ENCODE measurements around the gene ANK2. TPM values are rescaled to one million over a fixed set of nuclear protein-coding genes. Genes with fewer than 3 reads are reported as not detected.
A peak's percentile ranks its signal among the peaks of the same experiment; 100 is the strongest.

Gene ANK2
- total and polyA plus RNA-seq, 2 of the 13 experiments (the other 11 are each of a cell fraction or from before 2014, with no cell fraction given) = 2.7 to 15.1 TPM

DNA sequence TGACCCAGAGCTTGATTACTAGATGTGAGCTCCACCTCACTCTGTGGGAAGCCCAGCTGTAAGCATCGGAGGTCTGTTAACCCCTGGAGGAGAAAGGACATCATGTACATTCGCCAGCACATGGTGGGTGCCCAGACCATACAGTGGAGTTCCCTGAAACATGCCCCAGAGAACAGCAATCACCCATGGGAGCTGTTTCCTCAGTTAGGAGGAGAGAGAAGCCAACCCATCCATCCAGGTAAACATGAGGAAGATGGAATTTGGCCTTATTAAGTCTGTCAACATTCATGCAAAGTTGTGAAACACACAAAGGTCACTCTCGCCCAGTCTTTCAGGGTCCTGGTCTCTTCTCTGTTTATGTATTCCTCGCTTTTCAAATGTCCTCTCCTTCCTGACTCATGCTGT is 354.7 kb downstream of the ANK2 start (continued):
- TF ChIP-seq FOXK1 (CRISPR knock-in tag; IDR thresholded peaks at IDR 0.05; ENCODE audit: borderline replicate concordance, low read depth) (peak; percentile 87; the same call in 1 of the 2 replicates), NPAS2 (CRISPR knock-in tag; IDR thresholded peaks at IDR 0.05; ENCODE audit: borderline replicate concordance) (no peak), ZSCAN21 (CRISPR knock-in tag; IDR thresholded peaks at IDR 0.05; ENCODE audit: borderline replicate concordance) (no peak), ZC3H13 (CRISPR knock-in tag; IDR thresholded peaks at IDR 0.05) (no peak), HMGA1 (CRISPR knock-in tag; conservative IDR thresholded peaks at IDR 0.05) (no peak), ZNF841 (CRISPR knock-in tag; IDR thresholded peaks at IDR 0.05; ENCODE audit: borderline replicate concordance) (no peak), SALL1 (CRISPR knock-in tag; IDR thresholded peaks at IDR 0.05) (peak; percentile 96), ZNF772 (CRISPR knock-in tag; IDR thresholded peaks at IDR 0.05) (peak; percentile 51; the same call in 1 of the 2 replicates), SRY (CRISPR knock-in tag; IDR thresholded peaks at IDR 0.05) (no peak), SOX13 (IDR thresholded peaks at IDR 0.05) (peak; percentile 72; the same call in 1 of the 2 replicates), SOX13 (CRISPR knock-in tag; conservative IDR thresholded peaks at IDR 0.05 in 1 of 2, IDR thresholded peaks at IDR 0.05 in 1 of 2) (peak in 1 of 2 experiments; percentile 85; a peak in 2 of 4 replicates), ZNF317 (CRISPR knock-in tag; IDR thresholded peaks at IDR 0.05) (peak; percentile 49; the same call in 1 of the 2 replicates), HDAC1 (CRISPR knock-in tag; IDR thresholded peaks at IDR 0.05) (peak; percentile 69; the same call in 1 of the 2 replicates), RFX1 (IDR thresholded peaks at IDR 0.05) (no peak), MTA3 (CRISPR knock-in tag; IDR thresholded peaks at IDR 0.05) (no peak)
- TF ChIP-seq, protein P1, sequence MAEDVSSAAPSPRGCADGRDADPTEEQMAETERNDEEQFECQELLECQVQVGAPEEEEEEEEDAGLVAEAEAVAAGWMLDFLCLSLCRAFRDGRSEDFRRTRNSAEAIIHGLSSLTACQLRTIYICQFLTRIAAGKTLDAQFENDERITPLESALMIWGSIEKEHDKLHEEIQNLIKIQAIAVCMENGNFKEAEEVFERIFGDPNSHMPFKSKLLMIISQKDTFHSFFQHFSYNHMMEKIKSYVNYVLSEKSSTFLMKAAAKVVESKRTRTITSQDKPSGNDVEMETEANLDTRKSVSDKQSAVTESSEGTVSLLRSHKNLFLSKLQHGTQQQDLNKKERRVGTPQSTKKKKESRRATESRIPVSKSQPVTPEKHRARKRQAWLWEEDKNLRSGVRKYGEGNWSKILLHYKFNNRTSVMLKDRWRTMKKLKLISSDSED (CRISPR knock-in tag; IDR thresholded peaks at IDR 0.05) = no peak
- TF ChIP-seq, protein P2, sequence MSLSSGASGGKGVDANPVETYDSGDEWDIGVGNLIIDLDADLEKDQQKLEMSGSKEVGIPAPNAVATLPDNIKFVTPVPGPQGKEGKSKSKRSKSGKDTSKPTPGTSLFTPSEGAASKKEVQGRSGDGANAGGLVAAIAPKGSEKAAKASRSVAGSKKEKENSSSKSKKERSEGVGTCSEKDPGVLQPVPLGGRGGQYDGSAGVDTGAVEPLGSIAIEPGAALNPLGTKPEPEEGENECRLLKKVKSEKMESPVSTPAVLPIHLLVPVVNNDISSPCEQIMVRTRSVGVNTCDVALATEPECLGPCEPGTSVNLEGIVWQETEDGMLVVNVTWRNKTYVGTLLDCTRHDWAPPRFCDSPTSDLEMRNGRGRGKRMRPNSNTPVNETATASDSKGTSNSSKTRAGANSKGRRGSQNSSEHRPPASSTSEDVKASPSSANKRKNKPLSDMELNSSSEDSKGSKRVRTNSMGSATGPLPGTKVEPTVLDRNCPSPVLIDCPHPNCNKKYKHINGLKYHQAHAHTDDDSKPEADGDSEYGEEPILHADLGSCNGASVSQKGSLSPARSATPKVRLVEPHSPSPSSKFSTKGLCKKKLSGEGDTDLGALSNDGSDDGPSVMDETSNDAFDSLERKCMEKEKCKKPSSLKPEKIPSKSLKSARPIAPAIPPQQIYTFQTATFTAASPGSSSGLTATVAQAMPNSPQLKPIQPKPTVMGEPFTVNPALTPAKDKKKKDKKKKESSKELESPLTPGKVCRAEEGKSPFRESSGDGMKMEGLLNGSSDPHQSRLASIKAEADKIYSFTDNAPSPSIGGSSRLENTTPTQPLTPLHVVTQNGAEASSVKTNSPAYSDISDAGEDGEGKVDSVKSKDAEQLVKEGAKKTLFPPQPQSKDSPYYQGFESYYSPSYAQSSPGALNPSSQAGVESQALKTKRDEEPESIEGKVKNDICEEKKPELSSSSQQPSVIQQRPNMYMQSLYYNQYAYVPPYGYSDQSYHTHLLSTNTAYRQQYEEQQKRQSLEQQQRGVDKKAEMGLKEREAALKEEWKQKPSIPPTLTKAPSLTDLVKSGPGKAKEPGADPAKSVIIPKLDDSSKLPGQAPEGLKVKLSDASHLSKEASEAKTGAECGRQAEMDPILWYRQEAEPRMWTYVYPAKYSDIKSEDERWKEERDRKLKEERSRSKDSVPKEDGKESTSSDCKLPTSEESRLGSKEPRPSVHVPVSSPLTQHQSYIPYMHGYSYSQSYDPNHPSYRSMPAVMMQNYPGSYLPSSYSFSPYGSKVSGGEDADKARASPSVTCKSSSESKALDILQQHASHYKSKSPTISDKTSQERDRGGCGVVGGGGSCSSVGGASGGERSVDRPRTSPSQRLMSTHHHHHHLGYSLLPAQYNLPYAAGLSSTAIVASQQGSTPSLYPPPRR (CRISPR knock-in tag; IDR thresholded peaks at IDR 0.05; ENCODE audit: borderline replicate concordance) = peak; percentile 74; the same call in 1 of the 2 replicates
- TF ChIP-seq, protein P3, sequence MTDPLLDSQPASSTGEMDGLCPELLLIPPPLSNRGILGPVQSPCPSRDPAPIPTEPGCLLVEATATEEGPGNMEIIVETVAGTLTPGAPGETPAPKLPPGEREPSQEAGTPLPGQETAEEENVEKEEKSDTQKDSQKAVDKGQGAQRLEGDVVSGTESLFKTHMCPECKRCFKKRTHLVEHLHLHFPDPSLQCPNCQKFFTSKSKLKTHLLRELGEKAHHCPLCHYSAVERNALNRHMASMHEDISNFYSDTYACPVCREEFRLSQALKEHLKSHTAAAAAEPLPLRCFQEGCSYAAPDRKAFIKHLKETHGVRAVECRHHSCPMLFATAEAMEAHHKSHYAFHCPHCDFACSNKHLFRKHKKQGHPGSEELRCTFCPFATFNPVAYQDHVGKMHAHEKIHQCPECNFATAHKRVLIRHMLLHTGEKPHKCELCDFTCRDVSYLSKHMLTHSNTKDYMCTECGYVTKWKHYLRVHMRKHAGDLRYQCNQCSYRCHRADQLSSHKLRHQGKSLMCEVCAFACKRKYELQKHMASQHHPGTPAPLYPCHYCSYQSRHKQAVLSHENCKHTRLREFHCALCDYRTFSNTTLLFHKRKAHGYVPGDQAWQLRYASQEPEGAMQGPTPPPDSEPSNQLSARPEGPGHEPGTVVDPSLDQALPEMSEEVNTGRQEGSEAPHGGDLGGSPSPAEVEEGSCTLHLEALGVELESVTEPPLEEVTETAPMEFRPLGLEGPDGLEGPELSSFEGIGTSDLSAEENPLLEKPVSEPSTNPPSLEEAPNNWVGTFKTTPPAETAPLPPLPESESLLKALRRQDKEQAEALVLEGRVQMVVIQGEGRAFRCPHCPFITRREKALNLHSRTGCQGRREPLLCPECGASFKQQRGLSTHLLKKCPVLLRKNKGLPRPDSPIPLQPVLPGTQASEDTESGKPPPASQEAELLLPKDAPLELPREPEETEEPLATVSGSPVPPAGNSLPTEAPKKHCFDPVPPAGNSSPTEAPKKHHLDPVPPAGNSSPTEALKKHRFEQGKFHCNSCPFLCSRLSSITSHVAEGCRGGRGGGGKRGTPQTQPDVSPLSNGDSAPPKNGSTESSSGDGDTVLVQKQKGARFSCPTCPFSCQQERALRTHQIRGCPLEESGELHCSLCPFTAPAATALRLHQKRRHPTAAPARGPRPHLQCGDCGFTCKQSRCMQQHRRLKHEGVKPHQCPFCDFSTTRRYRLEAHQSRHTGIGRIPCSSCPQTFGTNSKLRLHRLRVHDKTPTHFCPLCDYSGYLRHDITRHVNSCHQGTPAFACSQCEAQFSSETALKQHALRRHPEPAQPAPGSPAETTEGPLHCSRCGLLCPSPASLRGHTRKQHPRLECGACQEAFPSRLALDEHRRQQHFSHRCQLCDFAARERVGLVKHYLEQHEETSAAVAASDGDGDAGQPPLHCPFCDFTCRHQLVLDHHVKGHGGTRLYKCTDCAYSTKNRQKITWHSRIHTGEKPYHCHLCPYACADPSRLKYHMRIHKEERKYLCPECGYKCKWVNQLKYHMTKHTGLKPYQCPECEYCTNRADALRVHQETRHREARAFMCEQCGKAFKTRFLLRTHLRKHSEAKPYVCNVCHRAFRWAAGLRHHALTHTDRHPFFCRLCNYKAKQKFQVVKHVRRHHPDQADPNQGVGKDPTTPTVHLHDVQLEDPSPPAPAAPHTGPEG (CRISPR knock-in tag; IDR thresholded peaks at IDR 0.05) = peak; percentile 74; the same call in 1 of the 2 replicates
